Activated T-helper 2 cell treated with anti-CD3 and anti-CD28 coated beads, Interferon-gamma antibody, Interleukin-2, Interleukin-4, amounts not matched to agents 10 μg/mL and 5 μg/mL and 100 μg/mL, durations not matched to agents 14 hours and 24 hours and 36 hours (primary cell): ENCODE measurements around the gene SPHK2. TPM values are rescaled to one million over a fixed set of nuclear protein-coding genes. Genes with fewer than 3 reads are reported as not detected.

ENCODE experiments used
- DNase-seq: peaks from one replicate; pipeline ENCODE4 v3.0.0; 2021; ENCODE audit warnings: low spot score
- H3K27ac Mint-ChIP-seq: one replicate; pipeline ENCODE4 v1.8.0; 2021; ENCODE audit warnings: mixed read lengths
- H3K27me3 Mint-ChIP-seq: one replicate; pipeline ENCODE4 v1.8.0; 2021; ENCODE audit warnings: low read depth, mixed read lengths
- H3K36me3 Mint-ChIP-seq: one replicate; pipeline ENCODE4 v1.8.0; 2021; ENCODE audit warnings: low read depth, mixed read lengths
- H3K4me1 Mint-ChIP-seq: one replicate; pipeline ENCODE4 v1.8.0; 2021; ENCODE audit warnings: low read depth, mixed read lengths
- H3K4me3 Mint-ChIP-seq: one replicate; pipeline ENCODE4 v1.8.0; 2021; ENCODE audit warnings: low read depth, mild to moderate bottlenecking, moderate library complexity, mixed read lengths
- H3K9me3 Mint-ChIP-seq: one replicate; pipeline ENCODE4 v1.8.0; 2021; ENCODE audit warnings: mixed read lengths
- intact Hi-C: fragments of 100-400 bp; cut with micrococcal nuclease; formaldehyde crosslinking; loops from one replicate; pipeline ENCODE4 v1.15.1; 2023
- total RNA-seq: library from RNA; stranded (reverse); gene quantifications from 2 replicates; pipeline ENCODE4 v1.2.3, GENCODE V29; 2022

SPHK2 gene
- total RNA-seq, 1 donor from 2014 or later: 34.3 TPM

DNA sequence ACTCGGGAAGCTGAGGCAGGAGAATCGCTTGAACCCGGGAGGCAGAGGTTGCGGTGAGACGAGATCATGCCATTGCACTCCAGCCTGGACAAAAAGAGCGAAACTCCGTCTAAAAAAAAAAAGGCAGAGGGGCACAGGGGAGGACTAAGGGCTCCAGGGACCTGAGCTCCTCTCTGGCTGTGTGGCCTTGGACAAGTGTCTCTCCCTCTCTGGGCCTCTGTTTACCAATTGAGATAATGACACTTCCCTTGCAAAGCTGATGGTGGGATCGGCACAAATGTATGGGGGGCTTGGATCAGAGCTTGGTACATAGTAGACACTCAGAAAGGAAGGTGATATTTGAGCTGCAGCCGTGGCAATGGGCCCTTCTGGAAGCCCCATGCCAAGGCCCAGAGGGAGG is 24.1 kb upstream of the SPHK2 start:
- Mint-ChIP-seq H3K27ac (peak overlapping the region; percentile 64), H3K4me1 (peaks cover 9% of the 10 kb centered on the region), H3K27me3 (peaks cover 1% of the 10 kb centered on the region)

DNA sequence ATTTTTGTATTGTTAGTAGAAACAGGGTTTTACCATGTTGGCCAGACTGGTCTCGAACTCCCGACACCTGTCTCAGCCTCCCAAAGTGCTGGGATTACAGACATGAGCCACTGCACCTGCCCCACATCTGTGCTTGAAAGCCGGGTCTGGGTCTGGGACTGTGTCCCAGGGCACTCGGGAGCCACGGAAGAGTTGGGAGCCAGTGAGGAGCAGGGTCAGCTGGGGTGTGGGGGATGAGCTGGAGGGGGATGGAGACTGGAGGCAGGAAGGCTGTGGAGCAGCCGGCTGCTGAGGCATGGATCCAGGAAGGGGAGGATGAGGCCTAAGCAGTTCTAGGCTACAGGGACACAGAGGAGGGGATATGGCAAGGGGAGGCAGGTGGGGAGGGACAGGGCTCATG is 23.5 kb upstream of the SPHK2 start:
- intact Hi-C loops: no loop called here
- Mint-ChIP-seq H3K36me3 (no peaks in the 10 kb centered on the region), H3K4me3 (peak overlapping the region; percentile 76), H3K27me3 (peaks cover 1% of the 10 kb centered on the region), H3K27ac (no peak overlapping the region), H3K9me3 (no peaks in the 10 kb centered on the region), H3K4me1 (peaks cover 9% of the 10 kb centered on the region)
- DNase-seq: no peak

More for the DNA sequence above, 24.1 kb upstream of the SPHK2 start:
- Mint-ChIP-seq H3K36me3 (no peaks in the 10 kb centered on the region), H3K9me3 (no peaks in the 10 kb centered on the region), H3K4me3 (peak overlapping the region; percentile 70)
- intact Hi-C loops: no loop called here
- DNase-seq: no peak

GRCh38 chr19:48596237-48596636 is 23.1 kb upstream of the SPHK2 start:
- H3K27me3 Mint-ChIP-seq: peaks cover 1% of the 10 kb centered on the region
- intact Hi-C loops: no loop called here
- no peaks in the 10 kb centered on the region for H3K9me3 Mint-ChIP-seq
- H3K4me3 Mint-ChIP-seq: peak overlapping the region; percentile 76
- DNase-seq: no peak
- H3K36me3 Mint-ChIP-seq: no peaks in the 10 kb centered on the region
- no peak overlapping the region for H3K27ac Mint-ChIP-seq
- peaks cover 9% of the 10 kb centered on the region for H3K4me1 Mint-ChIP-seq

GRCh38 chr19:48596679-48597465 is 22.4 kb upstream of the SPHK2 start:
- peak overlapping the region; percentile 76 for H3K4me3 Mint-ChIP-seq
- peak overlapping the region; percentile 75 for H3K27ac Mint-ChIP-seq
- no peaks in the 10 kb centered on the region for H3K9me3 Mint-ChIP-seq
- no peaks in the 10 kb centered on the region for H3K36me3 Mint-ChIP-seq
- peak; percentile 37 for DNase-seq
- H3K4me1 Mint-ChIP-seq: peaks cover 8% of the 10 kb centered on the region
- intact Hi-C loops: no loop called here
- no peaks in the 10 kb centered on the region for H3K27me3 Mint-ChIP-seq

DNA sequence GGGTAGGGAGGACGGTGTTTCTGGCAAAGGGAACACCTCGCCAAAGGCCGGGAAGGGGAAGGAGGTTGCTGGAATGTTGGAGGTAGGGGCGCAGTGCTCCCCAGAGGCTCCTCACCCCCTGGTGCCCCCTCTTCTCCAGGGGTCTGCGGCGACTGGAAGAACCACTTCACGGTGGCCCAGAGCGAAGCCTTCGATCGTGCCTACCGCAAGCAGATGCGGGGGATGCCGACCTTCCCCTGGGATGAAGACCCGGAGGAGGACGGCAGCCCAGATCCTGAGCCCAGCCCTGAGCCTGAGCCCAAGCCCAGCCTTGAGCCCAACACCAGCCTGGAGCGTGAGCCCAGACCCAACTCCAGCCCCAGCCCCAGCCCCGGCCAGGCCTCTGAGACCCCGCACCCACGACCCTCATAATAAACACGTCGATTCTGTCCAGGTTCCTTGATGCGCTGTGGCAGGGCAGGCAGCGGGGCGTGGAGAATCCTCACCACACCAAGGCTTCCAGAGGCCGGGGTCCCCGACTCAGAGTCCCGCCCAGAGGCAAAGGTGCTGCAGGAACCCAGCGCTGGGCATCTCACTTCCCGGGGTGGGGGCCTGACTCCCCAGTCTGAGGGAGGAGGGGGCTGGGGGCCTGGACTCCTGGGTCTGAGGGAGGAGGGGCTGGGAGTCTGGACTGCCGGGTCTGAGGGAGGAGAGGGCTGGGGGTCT is 20.2 kb upstream of the SPHK2 start:
- H3K4me1 Mint-ChIP-seq: peaks cover 5% of the 10 kb centered on the region
- no peak overlapping the region for H3K4me3 Mint-ChIP-seq
- no peaks in the 10 kb centered on the region for H3K9me3 Mint-ChIP-seq
- H3K27ac Mint-ChIP-seq: no peak overlapping the region
- intact Hi-C loops: no loop called here
- H3K36me3 Mint-ChIP-seq: no peaks in the 10 kb centered on the region
- DNase-seq: no peak
- no peaks in the 10 kb centered on the region for H3K27me3 Mint-ChIP-seq

- intact Hi-C loops: no loop called here
- no peak overlapping the region for H3K27ac Mint-ChIP-seq
- no peaks in the 10 kb centered on the region for H3K36me3 Mint-ChIP-seq
- H3K4me1 Mint-ChIP-seq: peaks cover 4% of the 10 kb centered on the region
- no peak for DNase-seq
- no peaks in the 10 kb centered on the region for H3K27me3 Mint-ChIP-seq
- no peaks in the 10 kb centered on the region for H3K9me3 Mint-ChIP-seq
- H3K4me3 Mint-ChIP-seq: no peak overlapping the region
Measured at GRCh38 chr19:48600679-48601417, 18.5 kb upstream of the SPHK2 start.

GRCh38 chr19:48603001-48603400 is 16.3 kb upstream of the SPHK2 start:
- no peaks in the 10 kb centered on the region for H3K36me3 Mint-ChIP-seq
- DNase-seq: no peak
- intact Hi-C loops: no loop called here
- no peaks in the 10 kb centered on the region for H3K27me3 Mint-ChIP-seq
- H3K9me3 Mint-ChIP-seq: no peaks in the 10 kb centered on the region
- no peak overlapping the region for H3K4me3 Mint-ChIP-seq
- no peaks in the 10 kb centered on the region for H3K4me1 Mint-ChIP-seq
- H3K27ac Mint-ChIP-seq: no peak overlapping the region

- intact Hi-C loops: no loop called here
- Mint-ChIP-seq H3K27ac (no peak overlapping the region), H3K4me1 (no peaks in the 10 kb centered on the region), H3K9me3 (no peaks in the 10 kb centered on the region), H3K27me3 (no peaks in the 10 kb centered on the region), H3K36me3 (no peaks in the 10 kb centered on the region), H3K4me3 (no peak overlapping the region)
- no peak for DNase-seq
Measured at GRCh38 chr19:48603449-48603848, 15.9 kb upstream of the SPHK2 start.

- Mint-ChIP-seq H3K9me3 (no peaks in the 10 kb centered on the region), H3K27ac (no peak overlapping the region), H3K4me1 (peaks cover under 1% of the 10 kb centered on the region), H3K4me3 (no peak overlapping the region), H3K36me3 (no peaks in the 10 kb centered on the region), H3K27me3 (no peaks in the 10 kb centered on the region)
- intact Hi-C loops: no loop called here
- DNase-seq: no peak
Measured at GRCh38 chr19:48603850-48604249, 15.5 kb upstream of the SPHK2 start.

DNA sequence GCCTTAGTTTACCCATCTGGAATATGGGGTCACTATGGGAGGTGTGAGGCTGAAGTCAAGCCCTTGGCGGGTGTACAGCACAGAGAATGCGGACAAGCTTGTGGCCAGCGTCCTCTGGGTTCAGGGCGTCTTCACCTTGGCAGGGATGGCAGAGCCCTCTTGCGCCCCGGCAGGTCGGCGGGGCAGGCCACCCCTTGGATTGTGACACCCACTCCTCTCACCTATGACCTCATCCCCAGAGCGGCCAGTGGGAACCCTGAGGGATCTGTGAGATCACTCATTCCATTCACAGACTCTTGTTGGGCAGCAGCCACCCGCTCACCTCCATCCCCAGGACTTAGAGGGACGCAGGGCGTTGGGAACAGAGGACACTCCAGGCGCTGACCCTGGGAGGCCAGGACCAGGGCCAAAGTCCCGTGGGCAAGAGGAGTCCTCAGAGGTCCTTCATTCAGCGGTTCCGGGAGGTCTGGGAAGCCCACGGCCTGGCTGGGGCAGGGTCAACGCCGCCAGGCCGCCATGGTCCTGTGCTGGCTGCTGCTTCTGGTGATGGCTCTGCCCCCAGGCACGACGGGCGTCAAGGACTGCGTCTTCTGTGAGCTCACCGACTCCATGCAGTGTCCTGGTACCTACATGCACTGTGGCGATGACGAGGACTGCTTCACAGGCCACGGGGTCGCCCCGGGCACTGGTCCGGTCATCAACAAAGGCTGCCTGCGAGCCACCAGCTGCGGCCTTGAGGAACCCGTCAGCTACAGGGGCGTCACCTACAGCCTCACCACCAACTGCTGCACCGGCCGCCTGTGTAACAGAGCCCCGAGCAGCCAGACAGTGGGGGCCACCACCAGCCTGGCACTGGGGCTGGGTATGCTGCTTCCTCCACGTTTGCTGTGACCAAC is 12.6 kb upstream of the SPHK2 start, which contains the start of gene SPACA4:
Gene SPACA4 (plus strand): TSS at position 280 of the 896 bp plus-strand sequence. CDS start 237 bp downstream, at position 517.
- Mint-ChIP-seq H3K4me1 (peaks cover 2% of the 10 kb centered on the region), H3K9me3 (no peaks in the 10 kb centered on the region), H3K27me3 (no peaks in the 10 kb centered on the region), H3K4me3 (no peak within 1 kb of the TSS), H3K27ac (no peak within 1 kb of the TSS), H3K36me3 (no peaks in the 10 kb centered on the region)
- intact Hi-C loops: no loop called here
- DNase-seq: no peak

- H3K4me3 Mint-ChIP-seq: no peak overlapping the region
- no peaks in the 10 kb centered on the region for H3K9me3 Mint-ChIP-seq
- intact Hi-C loops: no loop called here
- H3K36me3 Mint-ChIP-seq: no peaks in the 10 kb centered on the region
- H3K27me3 Mint-ChIP-seq: no peaks in the 10 kb centered on the region
- peaks cover 2% of the 10 kb centered on the region for H3K4me1 Mint-ChIP-seq
- H3K27ac Mint-ChIP-seq: no peak overlapping the region
- DNase-seq: no peak
Measured at GRCh38 chr19:48607359-48607755, 11.9 kb upstream of the SPHK2 start.

DNA sequence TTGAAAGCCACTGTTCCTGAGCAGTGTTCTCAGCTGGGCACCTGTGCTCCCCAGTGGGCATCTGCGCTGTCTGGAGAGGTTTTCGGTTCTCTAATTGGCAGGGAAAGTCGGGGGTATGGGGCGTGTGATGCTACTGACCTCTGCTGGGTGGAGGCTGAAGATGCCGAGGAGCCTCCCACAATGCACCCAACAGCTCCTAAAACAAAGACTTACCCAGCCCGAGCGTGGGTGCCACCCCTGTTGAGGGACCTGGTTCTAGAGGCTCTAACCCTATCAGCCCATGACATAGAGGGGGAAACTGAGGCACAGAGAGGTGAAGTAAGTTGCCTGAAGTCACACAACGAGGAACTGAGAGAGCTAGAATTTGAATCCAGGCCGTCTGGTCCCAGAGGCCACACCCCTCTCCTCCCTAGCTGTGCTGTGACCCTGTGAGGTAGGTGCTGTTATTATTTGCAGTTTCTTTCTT is 10.5 kb upstream of the SPHK2 start:
- Mint-ChIP-seq H3K27me3 (no peaks in the 10 kb centered on the region), H3K4me1 (peaks cover 2% of the 10 kb centered on the region), H3K9me3 (no peaks in the 10 kb centered on the region), H3K27ac (no peak overlapping the region), H3K36me3 (peaks cover under 1% of the 10 kb centered on the region), H3K4me3 (no peak overlapping the region)
- peak; percentile 33 for DNase-seq
- intact Hi-C loops: loop anchor here (2.0 kb wide), 1 partner anchor 102 kb away; no protein-coding TSS in a partner anchor
